PC-9 (cell line): ENCODE data around the gene MTARC2.

Source experiments
- CTCF ChIP-seq: fragments of 200-600 bp; sonication (generic); conservative IDR thresholded peaks from 2 replicates; pipeline ENCODE4 v1.6.1; 2017; ENCODE audit warnings: mixed run types, antibody characterized with exemption, mild to moderate bottlenecking, moderate library complexity
- EZH2 ChIP-seq: fragments of 200-600 bp; sonication (generic); IDR thresholded peaks from 2 replicates; pipeline ENCODE4 v1.8.0; 2017; ENCODE audit warnings: antibody characterized with exemption, low read depth

- no peak for TF ChIP-seq CTCF
- no peak for TF ChIP-seq EZH2
These were observed 60.4 kb downstream of the MTARC2 start for GRCh38 chr1:220808345-220809186.
